Measurements from ENCODE around the gene SRCAP.

DNA sequence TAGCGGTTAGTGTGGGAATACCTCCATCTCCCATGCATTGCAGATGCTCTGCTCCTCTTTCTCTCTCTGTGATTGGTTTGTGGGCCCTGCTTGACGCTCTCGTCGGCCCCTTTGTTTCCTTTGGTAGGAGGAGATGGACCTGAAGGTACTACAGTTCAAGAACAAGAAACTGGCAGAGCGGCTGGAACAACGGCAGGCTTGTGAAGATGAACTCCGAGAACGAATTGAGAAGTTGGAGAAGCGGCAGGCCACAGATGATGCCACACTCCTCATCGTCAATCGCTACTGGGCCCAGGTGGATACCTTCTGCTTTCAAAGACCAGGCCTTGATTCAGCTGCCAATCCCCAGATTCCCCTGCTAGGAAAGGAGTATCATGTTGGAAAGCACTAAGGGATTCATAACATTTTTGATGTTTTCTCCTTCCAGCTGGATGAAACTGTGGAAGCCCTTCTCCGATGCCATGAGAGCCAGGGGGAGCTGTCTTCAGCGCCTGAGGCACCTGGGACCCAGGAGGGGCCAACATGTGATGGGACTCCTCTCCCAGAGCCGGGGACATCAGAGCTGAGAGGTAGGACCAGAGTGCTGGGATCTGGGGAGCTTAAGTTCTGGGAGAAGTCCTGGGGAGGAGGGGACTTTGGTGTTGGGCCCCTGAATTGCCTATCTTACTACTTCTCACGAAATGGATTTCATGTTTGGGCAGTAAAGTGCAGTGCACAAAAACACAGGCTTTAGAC, 64.2 kb downstream of the SRCAP start:
- TF ChIP-seq EZH2 (IDR thresholded peaks at IDR 0.05; ENCODE audit: borderline replicate concordance, low read length) = no peak
- TF ChIP-seq, protein P1, sequence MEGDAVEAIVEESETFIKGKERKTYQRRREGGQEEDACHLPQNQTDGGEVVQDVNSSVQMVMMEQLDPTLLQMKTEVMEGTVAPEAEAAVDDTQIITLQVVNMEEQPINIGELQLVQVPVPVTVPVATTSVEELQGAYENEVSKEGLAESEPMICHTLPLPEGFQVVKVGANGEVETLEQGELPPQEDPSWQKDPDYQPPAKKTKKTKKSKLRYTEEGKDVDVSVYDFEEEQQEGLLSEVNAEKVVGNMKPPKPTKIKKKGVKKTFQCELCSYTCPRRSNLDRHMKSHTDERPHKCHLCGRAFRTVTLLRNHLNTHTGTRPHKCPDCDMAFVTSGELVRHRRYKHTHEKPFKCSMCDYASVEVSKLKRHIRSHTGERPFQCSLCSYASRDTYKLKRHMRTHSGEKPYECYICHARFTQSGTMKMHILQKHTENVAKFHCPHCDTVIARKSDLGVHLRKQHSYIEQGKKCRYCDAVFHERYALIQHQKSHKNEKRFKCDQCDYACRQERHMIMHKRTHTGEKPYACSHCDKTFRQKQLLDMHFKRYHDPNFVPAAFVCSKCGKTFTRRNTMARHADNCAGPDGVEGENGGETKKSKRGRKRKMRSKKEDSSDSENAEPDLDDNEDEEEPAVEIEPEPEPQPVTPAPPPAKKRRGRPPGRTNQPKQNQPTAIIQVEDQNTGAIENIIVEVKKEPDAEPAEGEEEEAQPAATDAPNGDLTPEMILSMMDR (IDR thresholded peaks at IDR 0.05; ENCODE audit: low read length) = no peak

Measured in OCI-LY1 (cell line).